Uterus (tissue), 4 donors: ENCODE data around the gene MYBPC1. TPM values are rescaled to one million over a fixed set of nuclear protein-coding genes. Genes with fewer than 3 reads are reported as not detected.
"Not testable (repeated sequence)": the region's sequence is repeated elsewhere in the genome, so short reads cannot be mapped to it uniquely, and the experiment has no call there.

Experiments
- DNase-seq, 2 donors: peaks; one replicate each; pipeline ENCODE4 v3.0.0-alpha.2; 2019 to 2020
- H3K27ac ChIP-seq, 2 donors: fragments of 200-600 bp; sonication (generic); 1 replicate in 1 of 2; 2 replicates in 1 of 2; pipeline ENCODE4 v1.5.1; 2016 to 2018
- H3K27me3 ChIP-seq, 2 donors: fragments of 200-600 bp; sonication (generic); one replicate each; pipeline ENCODE4 v1.5.1; 2018 to 2019; ENCODE audit warnings: control low read depth in 1 of 2
- H3K36me3 ChIP-seq, 2 donors: fragments of 200-600 bp; sonication (generic); one replicate each; pipeline ENCODE4 v1.5.1; 2019; ENCODE audit warnings: control low read depth in 1 of 2
- H3K4me1 ChIP-seq, 2 donors: fragments of 200-600 bp; sonication (generic); one replicate each; pipeline ENCODE4 v1.5.1; 2018 to 2019; ENCODE audit warnings: control low read depth in 1 of 2
- H3K4me3 ChIP-seq, 2 donors: fragments of 200-600 bp; sonication (generic); 1 replicate in 1 of 2; 2 replicates in 1 of 2; pipeline ENCODE4 v1.5.1; 2018 to 2019; ENCODE audit warnings: mild to moderate bottlenecking in 1 of 2
- H3K9me3 ChIP-seq, 2 donors: fragments of 200-600 bp; sonication (generic); one replicate each; pipeline ENCODE4 v1.5.1; 2019; ENCODE audit warnings: control low read depth in 1 of 2
- POLR2A ChIP-seq, 2 donors: fragments of 450-650 bp; IDR thresholded peaks; one replicate each; pipeline ENCODE4 v1.6.1; 2016; ENCODE audit warnings: antibody characterized with exemption in 2 of 2, mild to moderate bottlenecking in 1 of 2, moderate library complexity in 1 of 2
- intact Hi-C: fragments of 100-400 bp; cut with DNase I; formaldehyde crosslinking; loops from one replicate; pipeline ENCODE4 v1.15.1; 2023; ENCODE audit warnings: low total_unique reads
- total RNA-seq, 4 donors: library from RNA; depleted of rRNA in 3 of 4; stranded (reverse); fragments of >200 nt in 3 of 4; gene quantifications; one replicate each; pipeline versions ENCODE4 v1.1.0 to v1.2.4, GENCODE V29; 2014 to 2023
- TF ChIP-seq, protein P1 (sequence below), 4 experiments: fragments of 200-600 bp in 2 of 4; fragments of 450-650 bp in 2 of 4; sonication (generic) in 2 of 4; IDR thresholded peaks; one replicate each; pipeline ENCODE4 v1.5.1; 2016 to 2019; ENCODE audit warnings: antibody characterized with exemption in 4 of 4, mild to moderate bottlenecking in 2 of 4, moderate library complexity in 1 of 4
- donor health status: DM: yes; HTN: yes; CAD: no.

Gene MYBPC1, protein sequence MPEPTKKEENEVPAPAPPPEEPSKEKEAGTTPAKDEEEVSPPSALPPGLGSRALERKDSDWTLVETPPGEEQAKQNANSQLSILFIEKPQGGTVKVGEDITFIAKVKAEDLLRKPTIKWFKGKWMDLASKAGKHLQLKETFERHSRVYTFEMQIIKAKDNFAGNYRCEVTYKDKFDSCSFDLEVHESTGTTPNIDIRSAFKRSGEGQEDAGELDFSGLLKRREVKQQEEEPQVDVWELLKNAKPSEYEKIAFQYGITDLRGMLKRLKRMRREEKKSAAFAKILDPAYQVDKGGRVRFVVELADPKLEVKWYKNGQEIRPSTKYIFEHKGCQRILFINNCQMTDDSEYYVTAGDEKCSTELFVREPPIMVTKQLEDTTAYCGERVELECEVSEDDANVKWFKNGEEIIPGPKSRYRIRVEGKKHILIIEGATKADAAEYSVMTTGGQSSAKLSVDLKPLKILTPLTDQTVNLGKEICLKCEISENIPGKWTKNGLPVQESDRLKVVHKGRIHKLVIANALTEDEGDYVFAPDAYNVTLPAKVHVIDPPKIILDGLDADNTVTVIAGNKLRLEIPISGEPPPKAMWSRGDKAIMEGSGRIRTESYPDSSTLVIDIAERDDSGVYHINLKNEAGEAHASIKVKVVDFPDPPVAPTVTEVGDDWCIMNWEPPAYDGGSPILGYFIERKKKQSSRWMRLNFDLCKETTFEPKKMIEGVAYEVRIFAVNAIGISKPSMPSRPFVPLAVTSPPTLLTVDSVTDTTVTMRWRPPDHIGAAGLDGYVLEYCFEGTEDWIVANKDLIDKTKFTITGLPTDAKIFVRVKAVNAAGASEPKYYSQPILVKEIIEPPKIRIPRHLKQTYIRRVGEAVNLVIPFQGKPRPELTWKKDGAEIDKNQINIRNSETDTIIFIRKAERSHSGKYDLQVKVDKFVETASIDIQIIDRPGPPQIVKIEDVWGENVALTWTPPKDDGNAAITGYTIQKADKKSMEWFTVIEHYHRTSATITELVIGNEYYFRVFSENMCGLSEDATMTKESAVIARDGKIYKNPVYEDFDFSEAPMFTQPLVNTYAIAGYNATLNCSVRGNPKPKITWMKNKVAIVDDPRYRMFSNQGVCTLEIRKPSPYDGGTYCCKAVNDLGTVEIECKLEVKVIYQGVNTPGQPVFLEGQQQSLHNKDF
- total RNA-seq = under 1 TPM in 2 of 4 donors, not detected in 2; 0.14 to 0.73 TPM

- H3K4me1 ChIP-seq = no peaks in the 10 kb centered on the region
- H3K9me3 ChIP-seq = no peaks in the 10 kb centered on the region
- peaks cover 0 to 4% of the 10 kb centered on the region in 2 donors for H3K27me3 ChIP-seq
- H3K4me3 ChIP-seq = no peak within 1 kb of the TSS
- no peaks in the 10 kb centered on the region for H3K36me3 ChIP-seq
- DNase-seq = no peak
- TF ChIP-seq, protein P1, sequence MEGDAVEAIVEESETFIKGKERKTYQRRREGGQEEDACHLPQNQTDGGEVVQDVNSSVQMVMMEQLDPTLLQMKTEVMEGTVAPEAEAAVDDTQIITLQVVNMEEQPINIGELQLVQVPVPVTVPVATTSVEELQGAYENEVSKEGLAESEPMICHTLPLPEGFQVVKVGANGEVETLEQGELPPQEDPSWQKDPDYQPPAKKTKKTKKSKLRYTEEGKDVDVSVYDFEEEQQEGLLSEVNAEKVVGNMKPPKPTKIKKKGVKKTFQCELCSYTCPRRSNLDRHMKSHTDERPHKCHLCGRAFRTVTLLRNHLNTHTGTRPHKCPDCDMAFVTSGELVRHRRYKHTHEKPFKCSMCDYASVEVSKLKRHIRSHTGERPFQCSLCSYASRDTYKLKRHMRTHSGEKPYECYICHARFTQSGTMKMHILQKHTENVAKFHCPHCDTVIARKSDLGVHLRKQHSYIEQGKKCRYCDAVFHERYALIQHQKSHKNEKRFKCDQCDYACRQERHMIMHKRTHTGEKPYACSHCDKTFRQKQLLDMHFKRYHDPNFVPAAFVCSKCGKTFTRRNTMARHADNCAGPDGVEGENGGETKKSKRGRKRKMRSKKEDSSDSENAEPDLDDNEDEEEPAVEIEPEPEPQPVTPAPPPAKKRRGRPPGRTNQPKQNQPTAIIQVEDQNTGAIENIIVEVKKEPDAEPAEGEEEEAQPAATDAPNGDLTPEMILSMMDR (IDR thresholded peaks at IDR 0.05) = no peak
- no peak for TF ChIP-seq POLR2A (IDR thresholded peaks at IDR 0.05)
- intact Hi-C loops = no loop called here
- no peak within 1 kb of the TSS for H3K27ac ChIP-seq
Observed at GRCh38 chr12:101594700-101595099, at the start of gene MYBPC1. Gene MYBPC1, plus strand, starts transcription at chr12:101594971. Its CDS starts 100 bp downstream, at chr12:101595071.

DNA sequence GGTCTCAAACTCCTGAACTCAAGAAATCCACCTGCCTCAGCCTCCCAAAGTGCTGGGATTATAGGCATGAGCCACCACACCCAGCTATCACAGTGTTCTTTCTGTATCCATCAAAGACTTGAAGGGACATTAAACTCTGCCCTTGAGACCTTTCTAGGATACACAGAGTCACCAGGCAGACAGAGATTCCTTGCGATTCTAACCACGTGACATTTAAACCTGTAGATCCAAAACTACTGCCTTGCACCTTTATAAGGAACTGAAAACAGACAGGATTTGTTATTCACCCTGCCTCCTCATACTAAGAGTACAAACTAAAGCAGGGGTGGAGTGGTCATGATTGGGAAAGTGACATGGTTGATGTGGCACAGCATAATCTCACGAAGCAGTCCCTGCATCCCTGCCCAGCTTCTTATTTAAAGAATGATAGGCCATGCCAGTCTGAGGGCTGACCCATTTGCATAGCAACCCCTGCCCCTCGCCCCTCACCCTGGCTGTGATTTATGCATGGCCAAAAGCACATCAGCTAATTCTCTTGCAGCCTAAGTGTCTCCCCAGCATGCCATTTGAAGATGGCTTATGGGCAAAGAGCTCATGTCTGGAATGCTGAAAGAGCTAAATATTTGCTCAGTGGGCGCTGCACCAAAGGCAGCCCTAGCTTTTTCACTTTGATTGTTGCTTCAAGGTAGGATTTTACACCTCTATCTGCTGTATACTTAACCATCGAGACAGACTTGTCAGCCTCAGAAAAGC lies 43.2 kb upstream of the MYBPC1 start:
- Histone ChIP-seq H3K4me1 (no peaks in the 10 kb centered on the region), H3K27me3 (no peaks in the 10 kb centered on the region), H3K27ac (no peak overlapping the region), H3K36me3 (no peaks in the 10 kb centered on the region), H3K4me3 (no peak overlapping the region), H3K9me3 (no peaks in the 10 kb centered on the region)
- DNase-seq = no peak
- TF ChIP-seq POLR2A (IDR thresholded peaks at IDR 0.05) = no peak
- TF ChIP-seq, protein P1 (IDR thresholded peaks at IDR 0.05) = no peak
- intact Hi-C loops = no loop called here

DNA sequence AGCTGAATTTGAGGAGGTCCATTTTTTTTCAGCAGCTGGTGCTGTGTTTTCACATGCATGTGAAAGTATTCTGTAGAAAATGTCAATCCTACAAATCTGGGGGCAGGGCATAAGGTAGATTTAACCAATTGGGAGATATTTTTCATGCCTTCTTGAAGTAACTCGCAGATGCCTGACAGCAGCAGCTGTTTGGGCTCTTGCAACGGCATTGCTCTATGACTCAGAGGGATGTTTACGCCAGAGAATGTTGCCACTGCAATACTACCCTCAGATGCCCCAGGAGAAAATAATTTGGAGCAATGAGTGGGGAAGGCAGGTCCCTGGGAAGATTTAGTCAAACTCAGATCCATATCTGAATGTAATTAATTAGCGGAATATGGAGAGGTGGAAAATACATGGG lies 42.5 kb upstream of the MYBPC1 start:
- no peaks in the 10 kb centered on the region for H3K36me3 ChIP-seq
- no peaks in the 10 kb centered on the region for H3K27me3 ChIP-seq
- H3K4me1 ChIP-seq = no peaks in the 10 kb centered on the region
- TF ChIP-seq POLR2A (IDR thresholded peaks at IDR 0.05) = no peak
- TF ChIP-seq, protein P1 (IDR thresholded peaks at IDR 0.05) = no peak
- no peak overlapping the region for H3K27ac ChIP-seq
- intact Hi-C loops = no loop called here
- no peak overlapping the region for H3K4me3 ChIP-seq
- H3K9me3 ChIP-seq = no peaks in the 10 kb centered on the region
- DNase-seq = no peak

DNA sequence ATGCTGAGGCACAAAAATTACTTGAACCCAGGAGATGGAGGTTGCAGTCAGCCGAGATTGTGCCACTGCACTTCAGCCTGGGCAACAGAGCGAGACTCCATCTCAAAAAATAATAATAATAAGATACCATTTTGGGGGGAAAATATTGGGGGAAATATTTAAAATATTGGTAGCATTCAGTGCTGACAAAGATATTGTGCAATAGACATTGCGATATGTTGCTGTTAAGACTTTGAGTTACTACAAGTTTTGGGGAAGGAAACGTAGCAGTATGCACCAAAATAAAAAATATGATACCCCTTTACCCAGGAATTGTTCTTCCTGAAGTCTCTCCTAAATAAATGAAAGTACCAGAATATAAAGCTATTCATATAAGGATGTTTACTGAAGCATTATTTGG lies 37.7 kb upstream of the MYBPC1 start:
- no peak for DNase-seq
- TF ChIP-seq POLR2A (IDR thresholded peaks at IDR 0.05) = no peak
- TF ChIP-seq, protein P1 (IDR thresholded peaks at IDR 0.05) = no peak
- Histone ChIP-seq H3K27ac (no peak overlapping the region), H3K4me3 (no peak overlapping the region), H3K36me3 (no peaks in the 10 kb centered on the region), H3K9me3 (no peaks in the 10 kb centered on the region), H3K27me3 (no peaks in the 10 kb centered on the region), H3K4me1 (no peaks in the 10 kb centered on the region)
- intact Hi-C loops = no loop called here

- H3K36me3 ChIP-seq, H3K27me3 ChIP-seq, DNase-seq, H3K4me3 ChIP-seq, intact Hi-C loops, H3K9me3 ChIP-seq, H3K27ac ChIP-seq, H3K4me1 ChIP-seq: not testable (repeated sequence)
Observed at GRCh38 chr12:101558726-101559125, 36.0 kb upstream of the MYBPC1 start.
